HEK293 (cell line): ENCODE results near the gene E2F1.

Source experiments
- GLI2 ChIP-seq: fragments of 450-650 bp; formaldehyde crosslinking; IDR thresholded peaks from 2 replicates; pipeline ENCODE4; 2017; ENCODE audit warnings: missing biosample characterization, missing genetic modification characterization, low read depth, borderline replicate concordance
- GLIS2 ChIP-seq: fragments of 450-650 bp; formaldehyde crosslinking; IDR thresholded peaks from 2 replicates; pipeline ENCODE4 v1.5.1; 2016; ENCODE audit warnings: missing biosample characterization, missing genetic modification characterization
- IKZF3 ChIP-seq: fragments of 450-650 bp; IDR thresholded peaks from 2 replicates; pipeline ENCODE4 v1.5.0; 2018; ENCODE audit warnings: missing biosample characterization, mild to moderate bottlenecking, missing genetic modification characterization, moderate library complexity
- MZF1 ChIP-seq: fragments of 450-650 bp; formaldehyde crosslinking; IDR thresholded peaks from 2 replicates; pipeline ENCODE4 v1.5.1; 2017; ENCODE audit warnings: missing biosample characterization, missing genetic modification characterization, borderline replicate concordance
- PRDM1 ChIP-seq: fragments of 450-650 bp; formaldehyde crosslinking; IDR thresholded peaks from 2 replicates; pipeline ENCODE4; 2016; ENCODE audit warnings: missing biosample characterization, missing genetic modification characterization
- PRDM10 ChIP-seq: fragments of 450-650 bp; formaldehyde crosslinking; IDR thresholded peaks from 2 replicates; pipeline ENCODE4 v1.5.1; 2016; ENCODE audit warnings: missing biosample characterization, missing genetic modification characterization
- SCRT2 ChIP-seq: fragments of 450-650 bp; formaldehyde crosslinking; IDR thresholded peaks from 2 replicates; pipeline ENCODE4 v1.5.1; 2016; ENCODE audit warnings: missing biosample characterization, missing genetic modification characterization
- ZBTB21 ChIP-seq: fragments of 450-650 bp; formaldehyde crosslinking; IDR thresholded peaks from 2 replicates; pipeline ENCODE4 v1.5.1; 2017; ENCODE audit warnings: missing biosample characterization, missing genetic modification characterization
- ZBTB7A ChIP-seq: fragments of 450-650 bp; formaldehyde crosslinking; IDR thresholded peaks from 2 replicates; pipeline ENCODE4 v1.5.1; 2016; ENCODE audit warnings: low read depth, missing biosample characterization, missing genetic modification characterization
- ZBTB8A ChIP-seq: fragments of 450-650 bp; formaldehyde crosslinking; IDR thresholded peaks from 2 replicates; pipeline ENCODE4 v1.5.1; 2016; ENCODE audit warnings: missing biosample characterization, missing genetic modification characterization
- ZFP37 ChIP-seq: fragments of 450-650 bp; formaldehyde crosslinking; IDR thresholded peaks from 2 replicates; pipeline ENCODE4 v1.5.1; 2016; ENCODE audit warnings: missing biosample characterization, missing genetic modification characterization
- ZNF146 ChIP-seq: fragments of 450-650 bp; formaldehyde crosslinking; IDR thresholded peaks from 2 replicates; pipeline ENCODE4 v1.5.1; 2016; ENCODE audit warnings: missing biosample characterization, missing genetic modification characterization
- ZNF16 ChIP-seq: fragments of 450-650 bp; formaldehyde crosslinking; IDR thresholded peaks from 2 replicates; pipeline ENCODE4 v1.5.1; 2016; ENCODE audit warnings: low read depth, missing biosample characterization, missing genetic modification characterization
- ZNF175 ChIP-seq: fragments of 450-650 bp; formaldehyde crosslinking; IDR thresholded peaks from 2 replicates; pipeline ENCODE4 v1.5.1; 2016; ENCODE audit warnings: missing biosample characterization, missing genetic modification characterization
- ZNF2 ChIP-seq: fragments of 450-650 bp; formaldehyde crosslinking; IDR thresholded peaks from 2 replicates; pipeline ENCODE4 v1.5.1; 2016; ENCODE audit warnings: missing biosample characterization, missing genetic modification characterization
- ZNF26 ChIP-seq: fragments of 450-650 bp; formaldehyde crosslinking; IDR thresholded peaks from 2 replicates; pipeline ENCODE4 v1.5.1; 2016; ENCODE audit warnings: missing biosample characterization, missing genetic modification characterization
- ZNF335 ChIP-seq: fragments of 450-650 bp; formaldehyde crosslinking; conservative IDR thresholded peaks from 2 replicates; pipeline ENCODE4 v1.5.1; 2016; ENCODE audit warnings: missing biosample characterization, missing genetic modification characterization
- ZNF354C ChIP-seq: fragments of 450-650 bp; formaldehyde crosslinking; IDR thresholded peaks from 2 replicates; pipeline ENCODE4 v1.5.1; 2016; ENCODE audit warnings: missing biosample characterization, missing genetic modification characterization, low read depth, borderline replicate concordance
- ZNF426 ChIP-seq: fragments of 450-650 bp; formaldehyde crosslinking; IDR thresholded peaks from 2 replicates; pipeline ENCODE4 v1.5.1; 2017; ENCODE audit warnings: missing biosample characterization, missing genetic modification characterization, mild to moderate bottlenecking, inconsistent platforms, moderate library complexity
- ZNF433 ChIP-seq: fragments of 450-650 bp; formaldehyde crosslinking; IDR thresholded peaks from 2 replicates; pipeline ENCODE4 v1.5.1; 2016; ENCODE audit warnings: missing biosample characterization, missing genetic modification characterization, low read depth
- ZNF529 ChIP-seq: fragments of 450-650 bp; formaldehyde crosslinking; IDR thresholded peaks from 2 replicates; pipeline ENCODE4 v1.5.1; 2017; ENCODE audit warnings: missing genetic modification characterization, missing biosample characterization; ENCODE audit not compliant: insufficient replicate concordance
- ZNF548 ChIP-seq: fragments of 450-650 bp; formaldehyde crosslinking; IDR thresholded peaks from 2 replicates; pipeline ENCODE4 v1.5.1; 2016; ENCODE audit warnings: missing biosample characterization, missing genetic modification characterization
- ZNF561 ChIP-seq: fragments of 450-650 bp; IDR thresholded peaks from 2 replicates; pipeline ENCODE4 v1.5.1; 2018; ENCODE audit warnings: missing biosample characterization, missing genetic modification characterization, borderline replicate concordance
- ZNF600 ChIP-seq: fragments of 450-650 bp; formaldehyde crosslinking; IDR thresholded peaks from 2 replicates; pipeline ENCODE4 v1.5.1; 2016; ENCODE audit warnings: missing biosample characterization, missing genetic modification characterization
- ZNF629 ChIP-seq: fragments of 450-650 bp; formaldehyde crosslinking; IDR thresholded peaks from 2 replicates; pipeline ENCODE4 v1.5.1; 2017; ENCODE audit warnings: missing biosample characterization, missing genetic modification characterization
- ZNF660 ChIP-seq: fragments of 450-650 bp; IDR thresholded peaks from 2 replicates; pipeline ENCODE4 v1.5.1; 2018; ENCODE audit warnings: missing biosample characterization, mild to moderate bottlenecking, missing genetic modification characterization
- ZNF785 ChIP-seq: fragments of 450-650 bp; formaldehyde crosslinking; IDR thresholded peaks from 2 replicates; pipeline ENCODE4 v1.5.1; 2016; ENCODE audit warnings: missing biosample characterization, missing genetic modification characterization
- ZSCAN30 ChIP-seq: fragments of 450-650 bp; IDR thresholded peaks from 2 replicates; pipeline ENCODE4 v1.5.1; 2018; ENCODE audit warnings: missing biosample characterization, mild to moderate bottlenecking, missing genetic modification characterization, moderate library complexity
- TF ChIP-seq, protein P1 (sequence below): fragments of 450-650 bp; formaldehyde crosslinking; IDR thresholded peaks from 2 replicates; pipeline ENCODE4 v1.5.1; 2016; ENCODE audit warnings: missing biosample characterization, missing genetic modification characterization
- TF ChIP-seq, protein P2 (sequence below): IDR thresholded peaks from 2 replicates; pipeline ENCODE4 v1.6.1; 2011; ENCODE audit warnings: mild to moderate bottlenecking, low read depth, low read length, borderline replicate concordance

E2F1 gene

DNA sequence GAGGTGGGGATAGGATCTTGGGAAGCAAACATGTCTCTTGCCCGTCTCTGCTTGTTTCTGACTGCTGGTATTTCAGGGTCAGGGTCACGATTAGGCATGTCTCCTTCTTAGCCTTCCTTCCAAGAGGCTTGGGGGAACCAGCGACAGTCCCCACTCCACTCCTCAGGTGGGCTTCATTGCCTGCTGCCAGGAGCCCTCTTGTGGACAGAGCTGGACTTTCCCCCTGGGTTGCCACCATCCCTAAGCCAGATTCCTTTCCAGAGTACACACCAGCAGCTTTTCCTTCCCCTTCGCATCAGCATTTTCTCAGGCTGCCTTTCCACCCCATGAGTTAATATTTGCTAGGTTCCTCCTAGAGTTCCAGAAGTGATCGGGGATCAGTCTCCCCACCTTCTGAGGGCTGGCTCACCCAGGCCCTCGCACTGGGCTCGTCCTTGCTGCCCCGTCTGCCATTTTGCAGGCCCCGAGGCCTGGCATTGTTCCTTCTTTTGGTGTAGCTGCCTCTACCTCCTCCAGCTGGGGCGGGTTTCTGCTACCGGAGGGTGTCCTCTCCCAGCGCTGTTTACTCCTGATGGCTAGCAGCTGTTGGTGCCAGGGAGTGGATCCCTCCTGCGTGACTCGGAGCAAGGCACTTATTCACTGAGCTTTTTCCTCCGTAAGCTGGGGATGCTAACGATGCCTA is 32.8 kb downstream of the E2F1 start (continued):
- TF ChIP-seq, protein P1, sequence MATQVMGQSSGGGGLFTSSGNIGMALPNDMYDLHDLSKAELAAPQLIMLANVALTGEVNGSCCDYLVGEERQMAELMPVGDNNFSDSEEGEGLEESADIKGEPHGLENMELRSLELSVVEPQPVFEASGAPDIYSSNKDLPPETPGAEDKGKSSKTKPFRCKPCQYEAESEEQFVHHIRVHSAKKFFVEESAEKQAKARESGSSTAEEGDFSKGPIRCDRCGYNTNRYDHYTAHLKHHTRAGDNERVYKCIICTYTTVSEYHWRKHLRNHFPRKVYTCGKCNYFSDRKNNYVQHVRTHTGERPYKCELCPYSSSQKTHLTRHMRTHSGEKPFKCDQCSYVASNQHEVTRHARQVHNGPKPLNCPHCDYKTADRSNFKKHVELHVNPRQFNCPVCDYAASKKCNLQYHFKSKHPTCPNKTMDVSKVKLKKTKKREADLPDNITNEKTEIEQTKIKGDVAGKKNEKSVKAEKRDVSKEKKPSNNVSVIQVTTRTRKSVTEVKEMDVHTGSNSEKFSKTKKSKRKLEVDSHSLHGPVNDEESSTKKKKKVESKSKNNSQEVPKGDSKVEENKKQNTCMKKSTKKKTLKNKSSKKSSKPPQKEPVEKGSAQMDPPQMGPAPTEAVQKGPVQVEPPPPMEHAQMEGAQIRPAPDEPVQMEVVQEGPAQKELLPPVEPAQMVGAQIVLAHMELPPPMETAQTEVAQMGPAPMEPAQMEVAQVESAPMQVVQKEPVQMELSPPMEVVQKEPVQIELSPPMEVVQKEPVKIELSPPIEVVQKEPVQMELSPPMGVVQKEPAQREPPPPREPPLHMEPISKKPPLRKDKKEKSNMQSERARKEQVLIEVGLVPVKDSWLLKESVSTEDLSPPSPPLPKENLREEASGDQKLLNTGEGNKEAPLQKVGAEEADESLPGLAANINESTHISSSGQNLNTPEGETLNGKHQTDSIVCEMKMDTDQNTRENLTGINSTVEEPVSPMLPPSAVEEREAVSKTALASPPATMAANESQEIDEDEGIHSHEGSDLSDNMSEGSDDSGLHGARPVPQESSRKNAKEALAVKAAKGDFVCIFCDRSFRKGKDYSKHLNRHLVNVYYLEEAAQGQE (tag by site-specific recombination), result no peak
- TF ChIP-seq PRDM1 (tag by site-specific recombination), result peak; percentile 46; the same call in 1 of the 2 replicates
- TF ChIP-seq GLIS2 (tag by site-specific recombination), result no peak
- 0 out of 2 replicates have a peak, but pooled peaks have one; percentile 20 for TF ChIP-seq ZNF660 (tag by site-specific recombination)
- peak; percentile 52; the same call in 1 of the 2 replicates for TF ChIP-seq ZSCAN30 (tag by site-specific recombination)
- no peak for TF ChIP-seq PRDM10 (tag by site-specific recombination)
- no peak for TF ChIP-seq IKZF3 (tag by site-specific recombination)
- TF ChIP-seq ZNF600 (tag by site-specific recombination), result peak; percentile 61
- no peak for TF ChIP-seq ZNF529 (tag by site-specific recombination)
- no peak for TF ChIP-seq ZNF354C
- no peak for TF ChIP-seq ZNF335 (tag by site-specific recombination)
- no peak for TF ChIP-seq ZNF426
- peak; percentile 63; the same call in 1 of the 2 replicates for TF ChIP-seq ZNF2 (tag by site-specific recombination)
- TF ChIP-seq ZNF146, result peak; percentile 12; the same call in 1 of the 2 replicates
- peak; percentile 99 for TF ChIP-seq ZNF561 (tag by site-specific recombination)
- TF ChIP-seq ZBTB8A (tag by site-specific recombination), result 0 out of 2 replicates have a peak, but pooled peaks have one; percentile 22
- no peak for TF ChIP-seq ZNF16
- no peak for TF ChIP-seq ZNF26
- TF ChIP-seq ZNF433 (tag by site-specific recombination), result no peak
- TF ChIP-seq ZNF175 (tag by site-specific recombination), result no peak
- TF ChIP-seq MZF1 (tag by site-specific recombination), result no peak
- TF ChIP-seq, protein P2, sequence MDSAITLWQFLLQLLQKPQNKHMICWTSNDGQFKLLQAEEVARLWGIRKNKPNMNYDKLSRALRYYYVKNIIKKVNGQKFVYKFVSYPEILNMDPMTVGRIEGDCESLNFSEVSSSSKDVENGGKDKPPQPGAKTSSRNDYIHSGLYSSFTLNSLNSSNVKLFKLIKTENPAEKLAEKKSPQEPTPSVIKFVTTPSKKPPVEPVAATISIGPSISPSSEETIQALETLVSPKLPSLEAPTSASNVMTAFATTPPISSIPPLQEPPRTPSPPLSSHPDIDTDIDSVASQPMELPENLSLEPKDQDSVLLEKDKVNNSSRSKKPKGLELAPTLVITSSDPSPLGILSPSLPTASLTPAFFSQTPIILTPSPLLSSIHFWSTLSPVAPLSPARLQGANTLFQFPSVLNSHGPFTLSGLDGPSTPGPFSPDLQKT, result no peak
- 0 out of 2 replicates have a peak, but pooled peaks have one; percentile 55 for TF ChIP-seq ZBTB7A
- peak; percentile 49; the same call in 1 of the 2 replicates for TF ChIP-seq ZFP37 (tag by site-specific recombination)
- TF ChIP-seq ZBTB21, result no peak
- peak; percentile 37; the same call in 1 of the 2 replicates for TF ChIP-seq ZNF629
- TF ChIP-seq GLI2 (tag by site-specific recombination), result no peak
- no peak for TF ChIP-seq ZNF548 (tag by site-specific recombination)
- TF ChIP-seq SCRT2, result peak; percentile 93
- no peak for TF ChIP-seq ZNF785
